Measurements from ENCODE around the gene KPNA5.
"Not testable (repeated sequence)": the region's sequence is repeated elsewhere in the genome, so short reads cannot be mapped to it uniquely, and the experiment has no call there.

The KPNA5 gene

DNA sequence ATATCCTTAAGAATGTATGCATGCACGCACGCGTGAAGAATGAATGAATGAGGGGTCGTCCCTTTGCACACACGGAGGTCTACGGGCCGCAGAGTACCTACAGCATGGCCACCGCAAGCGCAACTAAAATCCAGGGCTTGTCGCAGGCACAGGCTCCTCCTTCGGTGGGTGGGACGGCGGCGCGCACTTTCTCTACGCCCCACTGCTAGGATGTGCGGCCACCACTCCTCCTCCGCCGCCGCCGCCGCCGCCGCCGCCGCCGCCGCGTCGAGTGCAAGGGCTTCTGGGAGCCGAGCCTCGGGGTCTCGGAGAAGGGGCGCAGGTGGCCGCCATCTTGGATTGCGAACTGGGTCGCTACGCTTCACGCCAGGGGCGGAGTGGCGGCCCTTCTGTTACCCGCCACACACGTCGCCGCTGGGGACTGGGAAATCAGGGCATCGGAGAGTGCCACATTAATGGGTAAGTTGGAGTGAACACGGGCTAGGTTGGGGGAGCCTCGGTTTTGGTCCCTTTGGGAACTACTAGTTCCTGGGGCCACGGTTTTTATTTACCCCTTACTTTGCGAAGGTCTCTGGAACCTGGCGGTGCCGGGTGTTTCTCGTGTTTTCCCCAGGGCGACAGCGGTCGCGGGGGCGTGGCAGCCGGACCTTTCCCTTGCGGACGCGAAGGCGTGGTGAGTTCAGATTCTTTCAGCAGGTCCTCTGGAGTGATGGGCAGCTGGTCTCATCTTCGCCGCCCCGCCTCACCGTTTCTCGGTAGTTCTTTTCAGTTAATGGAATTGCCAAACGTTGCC lies at the start of gene KPNA5:
TSS of gene KPNA5 (plus strand) at position 332 of the 793 bp plus-strand sequence. CDS start at position 456, 124 bp downstream.
- peak; percentile 89 to 91 for DNase-seq

DNA sequence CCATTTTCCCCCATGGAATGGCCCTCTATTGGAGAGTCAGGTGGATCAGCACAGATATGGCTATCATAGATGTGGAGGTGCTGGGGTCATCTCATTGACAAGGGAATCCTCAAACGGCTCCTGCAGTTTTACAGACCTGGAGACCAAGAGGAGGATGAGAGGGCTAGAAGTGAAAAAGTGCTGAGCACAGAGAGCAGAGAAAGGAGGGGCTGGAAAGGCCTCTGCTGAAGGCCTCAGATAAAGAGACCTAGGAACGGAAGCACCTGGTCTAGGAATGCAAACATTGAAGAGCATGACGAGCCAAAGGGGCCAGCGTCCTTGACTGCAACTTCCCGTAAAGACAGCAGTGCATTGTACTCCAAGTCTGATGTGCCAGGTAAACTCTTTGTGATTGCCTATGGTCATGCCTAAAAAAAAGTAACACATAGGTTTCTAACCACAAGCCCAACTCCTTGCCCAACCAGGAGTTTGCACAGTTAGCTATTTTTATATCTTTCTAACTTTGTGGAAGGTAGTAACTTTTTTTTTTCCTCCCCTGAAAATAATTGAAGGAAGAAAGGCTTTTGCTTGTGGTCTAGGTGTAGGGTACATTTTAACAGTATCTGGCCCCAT lies 49.5 kb upstream of the KPNA5 start:
- DNase-seq: no peak

DNA sequence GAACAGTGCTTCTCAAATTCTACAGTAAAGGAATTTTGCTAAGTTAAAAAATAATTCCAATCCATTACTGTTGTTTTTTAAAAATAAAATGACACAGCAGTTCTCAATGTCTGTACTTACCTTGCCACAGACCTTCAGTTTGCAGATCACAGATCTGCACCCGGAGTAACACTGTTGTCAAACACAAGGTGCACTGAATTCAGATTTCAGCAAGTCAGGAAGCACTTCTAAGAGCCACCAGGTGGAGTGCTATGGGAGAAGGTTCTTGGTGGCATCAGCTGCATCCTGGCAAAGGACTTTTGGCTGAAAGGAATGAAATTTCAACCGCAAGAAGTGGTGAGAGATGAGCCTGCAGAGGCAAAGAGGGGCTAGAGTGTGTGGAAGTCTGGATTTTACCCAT lies 47.3 kb upstream of the KPNA5 start:
- no peak for DNase-seq

DNA sequence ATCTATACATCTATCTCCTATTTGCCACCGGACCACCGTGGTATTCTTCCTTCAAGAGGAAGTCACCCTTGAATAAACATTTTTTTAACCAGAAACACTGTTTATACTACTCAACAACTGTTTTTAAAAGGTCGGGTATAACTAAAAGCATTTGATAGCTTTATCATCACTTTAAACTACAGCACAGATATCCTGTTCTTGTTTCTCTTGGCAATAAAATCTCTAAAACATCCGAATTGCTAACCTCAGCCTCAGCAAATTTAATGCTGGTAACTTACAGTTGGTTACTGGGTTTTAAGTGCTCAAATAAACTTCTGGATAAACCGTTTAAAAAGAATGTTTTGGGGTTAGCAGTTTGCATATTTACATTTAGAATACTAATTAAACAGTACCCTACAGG lies 32.9 kb upstream of the KPNA5 start:
- no peak for DNase-seq

DNA sequence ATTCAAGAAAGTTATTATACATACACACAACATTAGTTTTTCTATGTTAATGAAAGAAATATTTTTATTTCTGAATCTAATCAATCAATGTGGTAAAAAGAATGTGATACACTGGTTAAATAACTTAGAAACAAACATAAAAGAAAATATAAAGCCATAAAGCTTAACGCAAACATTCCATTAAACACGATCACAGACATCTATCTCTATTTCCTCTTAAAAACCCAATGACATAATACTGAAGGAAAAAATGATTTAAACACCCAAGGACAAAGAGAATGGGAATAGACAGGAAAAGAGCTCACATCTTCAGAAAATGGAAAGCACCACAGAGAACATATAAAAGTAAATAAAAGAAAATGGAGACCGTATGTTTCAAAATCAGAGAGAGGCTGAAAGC lies 31.9 kb upstream of the KPNA5 start:
- DNase-seq: no peak

DNA sequence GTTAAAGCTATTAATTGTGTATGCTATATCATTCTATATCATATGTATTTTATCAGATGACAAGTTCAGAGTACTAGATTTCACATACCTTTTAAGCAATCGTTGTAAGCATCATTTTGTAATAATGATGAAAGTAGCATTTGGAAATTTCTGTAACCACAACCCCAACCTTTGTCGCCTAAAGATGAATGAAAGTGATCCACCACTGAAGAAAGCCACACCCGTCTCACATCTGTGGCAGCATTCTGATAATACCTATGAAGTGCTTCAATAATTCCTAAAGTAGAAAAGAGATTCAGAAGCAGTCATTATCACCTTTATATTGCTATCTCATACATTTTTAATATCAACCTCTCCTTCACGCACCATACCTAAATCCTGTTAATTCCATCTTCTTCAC lies 29.1 kb upstream of the KPNA5 start:
- DNase-seq: no peak

DNA sequence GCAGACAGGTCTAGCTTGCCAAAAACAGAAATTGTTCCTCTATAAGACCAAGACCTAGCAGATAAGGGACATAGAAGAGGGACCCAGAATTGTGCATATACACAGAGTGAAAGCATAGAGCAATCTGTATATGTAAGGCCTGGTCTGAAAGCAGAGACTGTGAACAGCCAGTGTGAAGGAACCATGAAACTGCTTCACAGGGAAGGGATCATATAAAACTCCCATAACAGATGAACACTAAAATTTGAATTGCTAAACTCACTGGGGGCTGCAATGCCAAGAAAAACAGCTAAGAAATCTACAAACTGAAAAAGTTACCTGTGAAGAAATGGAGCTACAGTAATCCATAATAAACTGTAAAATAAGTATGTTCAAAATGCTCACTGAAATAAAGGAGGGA lies 19.4 kb upstream of the KPNA5 start:
- DNase-seq: no peak

- no peak for DNase-seq
These were observed 18.8 kb upstream of the KPNA5 start for GRCh38 chr6:116662202-116662601.

DNA sequence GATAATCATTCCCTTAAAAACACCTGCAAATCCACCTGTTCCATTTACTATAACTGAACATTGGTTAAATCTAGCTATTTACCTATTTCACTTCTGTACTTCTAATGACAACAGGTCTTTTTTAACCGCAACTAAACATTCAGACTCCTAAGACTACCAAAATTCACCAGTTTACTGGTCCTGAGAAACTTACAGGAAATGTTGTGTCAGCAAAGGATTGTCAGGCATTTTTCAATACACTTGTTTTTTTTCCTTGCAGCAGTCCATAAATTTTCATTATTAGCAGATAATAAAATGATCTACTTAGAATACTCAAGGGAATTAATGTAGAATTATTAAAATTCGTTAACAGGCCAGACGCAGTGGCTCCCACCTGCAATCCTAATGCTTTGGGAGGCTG lies 17.7 kb upstream of the KPNA5 start:
- DNase-seq: no peak

GRCh38 chr6:116664169-116664568 lies 16.8 kb upstream of the KPNA5 start:
- DNase-seq: not testable (repeated sequence)

DNA sequence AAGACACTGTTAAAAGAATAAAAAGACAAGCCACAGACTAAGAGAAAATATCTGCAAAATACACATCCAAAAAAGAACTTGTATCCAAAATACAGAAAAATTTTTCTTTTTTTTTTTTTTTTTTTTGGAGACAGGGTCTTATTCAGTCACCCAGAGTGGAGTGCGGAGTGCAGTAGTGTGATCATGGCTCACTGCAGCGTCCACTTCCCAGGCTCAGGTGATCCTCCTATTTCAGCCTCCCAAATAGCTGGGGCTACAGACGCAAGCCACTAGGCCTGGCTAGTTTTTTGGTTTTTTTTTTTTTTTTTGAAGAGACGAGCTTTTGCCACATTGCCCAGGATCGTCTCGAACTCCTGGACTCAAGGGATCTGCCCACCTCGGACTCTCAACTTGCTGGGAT lies 15.5 kb upstream of the KPNA5 start:
- no peak for DNase-seq

DNA sequence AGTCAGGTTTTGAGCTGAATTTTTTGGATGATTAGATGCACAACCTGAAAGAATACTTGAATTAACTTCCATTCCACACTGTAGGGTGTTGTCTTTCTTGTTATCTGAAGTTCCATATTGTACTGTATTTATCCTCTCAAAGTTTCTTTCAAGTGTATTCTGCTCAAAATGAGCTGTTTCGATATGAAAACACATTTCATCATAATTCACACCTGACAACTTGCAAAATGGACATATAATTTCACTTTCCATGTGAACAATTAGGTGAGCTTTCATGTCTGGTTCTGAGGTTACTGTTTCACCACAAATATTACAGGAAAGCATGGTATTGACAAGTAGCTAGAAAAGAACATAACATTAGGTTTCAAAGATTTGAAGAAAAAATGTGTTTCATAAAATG lies 14.1 kb upstream of the KPNA5 start:
- peak in 1 of 2 donors; percentile 30 for DNase-seq

- DNase-seq: peak in 1 of 2 donors; percentile 5
These were observed 13.4 kb upstream of the KPNA5 start for GRCh38 chr6:116667623-116668022.

GRCh38 chr6:116672306-116672705 lies 8.7 kb upstream of the KPNA5 start:
- no peak for DNase-seq

- DNase-seq: no peak
These were observed 5.0 kb upstream of the KPNA5 start for GRCh38 chr6:116676021-116676420.

- DNase-seq: peak; percentile 35 to 61
These were observed 1.3 kb downstream of the KPNA5 start for GRCh38 chr6:116682334-116682712.

DNA sequence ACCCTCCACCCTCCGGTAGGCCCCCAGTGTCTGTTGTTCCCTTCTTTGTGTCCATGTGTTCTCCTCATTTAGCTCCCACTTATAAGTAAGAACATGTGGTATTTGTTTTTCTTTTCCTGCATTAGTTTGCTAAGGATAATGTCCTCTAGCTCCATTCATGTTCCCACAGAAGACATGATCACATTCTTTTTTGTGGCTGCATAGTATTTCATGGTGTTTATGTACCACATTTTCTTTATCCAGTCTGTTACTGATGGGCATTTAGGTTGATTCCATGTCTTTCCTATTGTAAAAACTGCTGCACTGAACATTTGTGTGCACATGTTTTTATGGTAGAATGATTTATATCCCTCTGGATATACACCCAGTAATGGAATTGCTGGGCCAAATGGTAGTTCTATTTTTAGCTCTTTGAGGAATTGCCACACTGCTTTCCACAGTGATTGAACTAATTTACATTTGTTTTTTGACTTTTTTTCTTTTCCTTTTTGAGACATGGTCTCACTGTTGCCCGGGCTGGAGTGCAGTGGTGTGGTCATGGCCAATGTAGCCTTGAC lies 4.5 kb downstream of the KPNA5 start:
- no peak for DNase-seq

DNA sequence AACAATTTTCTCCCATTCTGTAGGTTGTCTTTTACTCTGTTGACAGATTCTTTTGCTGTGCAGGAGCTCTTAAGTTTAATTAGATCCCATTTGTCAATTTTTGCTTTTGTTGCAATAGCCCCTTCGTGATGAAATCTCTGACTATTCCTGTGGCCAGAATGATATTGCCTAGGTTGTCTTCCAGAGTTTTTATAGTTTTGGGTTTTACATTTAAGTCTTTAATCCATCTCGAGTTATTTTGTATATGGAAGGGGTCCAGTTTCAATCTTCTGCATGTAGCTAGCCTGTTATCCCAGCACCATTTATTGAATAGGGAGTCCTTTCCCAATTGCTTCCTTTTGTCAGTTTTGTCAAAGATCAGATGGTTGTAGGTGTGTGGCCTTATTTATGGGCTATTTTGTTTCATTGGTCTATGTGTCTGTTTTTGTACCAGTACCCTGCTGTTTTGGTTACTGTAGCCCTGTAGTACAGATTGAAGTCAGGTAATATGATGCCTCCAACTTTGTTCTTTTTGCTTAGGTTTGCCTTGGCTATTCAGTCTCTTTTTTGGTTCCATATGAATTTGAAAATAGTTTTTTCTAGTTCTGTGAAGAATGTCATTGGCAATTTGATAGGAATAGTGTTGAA lies 5.6 kb downstream of the KPNA5 start:
- not testable (repeated sequence) for DNase-seq

DNA sequence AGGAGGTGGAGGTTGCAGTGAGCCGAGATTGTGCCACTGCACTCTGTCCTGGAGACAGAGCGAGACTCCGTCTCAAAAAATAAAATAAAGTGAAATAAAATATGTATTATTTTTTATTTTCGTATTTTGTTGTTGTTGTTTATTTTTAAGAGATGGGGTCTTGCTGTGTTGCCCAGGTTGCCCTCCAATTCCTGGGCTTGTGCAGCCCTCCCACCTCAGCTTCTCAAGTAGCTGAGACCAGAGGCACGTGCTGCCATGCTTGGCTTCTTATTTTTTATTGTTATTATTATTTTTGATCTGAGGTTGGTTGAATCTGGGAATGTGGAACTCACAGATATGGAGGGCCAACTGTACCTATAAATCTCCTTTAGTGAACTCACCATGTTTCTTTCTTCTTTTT lies 10.1 kb downstream of the KPNA5 start:
- no peak for DNase-seq

GRCh38 chr6:116692873-116693272 lies 11.9 kb downstream of the KPNA5 start:
- DNase-seq: not testable (repeated sequence)

DNA sequence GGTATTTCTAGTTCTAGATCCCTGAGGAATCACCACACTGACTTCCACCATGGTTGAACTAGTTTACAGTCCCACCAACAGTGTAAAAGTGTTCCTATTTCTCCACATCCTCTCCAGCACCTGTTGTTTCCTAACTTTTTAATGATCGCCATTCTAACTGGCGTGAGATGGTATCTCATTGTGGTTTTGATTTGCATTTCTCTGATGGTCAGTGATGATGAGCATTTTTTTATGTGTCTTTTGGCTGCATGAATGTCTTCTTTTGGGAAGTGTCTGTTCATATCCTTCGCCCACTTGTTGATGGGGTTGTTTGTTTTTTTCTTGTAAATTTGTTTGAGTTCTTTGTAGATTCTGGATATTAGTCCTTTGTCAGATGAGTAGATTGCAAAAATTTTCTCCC lies 12.3 kb downstream of the KPNA5 start:
- DNase-seq: not testable (repeated sequence)

GRCh38 chr6:116695401-116695800 lies 14.4 kb downstream of the KPNA5 start:
- peak in 1 of 2 donors; percentile 53 for DNase-seq

GRCh38 chr6:116697480-116697879 lies 16.5 kb downstream of the KPNA5 start:
- DNase-seq: no peak

GRCh38 chr6:116703888-116704287 lies 22.9 kb downstream of the KPNA5 start:
- DNase-seq: not testable (repeated sequence)

Measured in CD4-positive, alpha-beta T cell treated with Interferon alpha-2 for 1 hour (primary cell).